H9 (cell line): ENCODE results near the gene LCTL. TPM values are rescaled to one million over a fixed set of nuclear protein-coding genes. Genes with fewer than 3 reads are reported as not detected.

Experiments
- DNase-seq: peaks from one replicate; pipeline ENCODE4 v3.0.0-alpha.2; 2017
- H2AFZ ChIP-seq: one replicate; pipeline ENCODE4 v1.6.1; 2013; ENCODE audit warnings: mild to moderate bottlenecking, low read length, control low read depth, moderate library complexity
- H2AK5ac ChIP-seq: 2 replicates; pipeline ENCODE4 v1.6.1; 2013; ENCODE audit warnings: low read length, control low read depth, mixed read lengths; ENCODE audit not compliant: insufficient read length
- H2BK120ac ChIP-seq: one replicate; pipeline ENCODE4 v1.6.1; 2013; ENCODE audit warnings: low read depth, mild to moderate bottlenecking, low read length, control low read depth, inconsistent platforms; ENCODE audit not compliant: poor library complexity, severe bottlenecking
- H2BK12ac ChIP-seq: 2 replicates; pipeline ENCODE4 v1.6.1; 2013; ENCODE audit warnings: low read length, control low read depth, mixed read lengths, low read depth; ENCODE audit not compliant: insufficient read length
- H2BK15ac ChIP-seq: 2 replicates; pipeline ENCODE4 v1.6.1; 2013; ENCODE audit warnings: low read depth, low read length, control low read depth
- H2BK20ac ChIP-seq: one replicate; pipeline ENCODE4 v1.6.1; 2013; ENCODE audit warnings: low read depth, mild to moderate bottlenecking, low read length, control low read depth, inconsistent platforms; ENCODE audit not compliant: poor library complexity, severe bottlenecking
- H2BK5ac ChIP-seq: 2 replicates; pipeline ENCODE4 v1.6.1; 2013; ENCODE audit warnings: low read length, control low read depth, mixed read lengths; ENCODE audit not compliant: insufficient read length
- H3K14ac ChIP-seq: 2 replicates; pipeline ENCODE4 v1.6.1; 2013; ENCODE audit warnings: low read length, control low read depth; ENCODE audit not compliant: insufficient read depth
- H3K18ac ChIP-seq: 2 replicates; pipeline ENCODE4 v1.6.1; 2013; ENCODE audit warnings: low read depth, mild to moderate bottlenecking, mixed read lengths, low read length, control low read depth; ENCODE audit not compliant: insufficient read length
- H3K23ac ChIP-seq: 2 replicates; pipeline ENCODE4 v1.6.1; 2013; ENCODE audit warnings: low read length, control low read depth, mixed read lengths, low read depth; ENCODE audit not compliant: insufficient read length
- H3K23me2 ChIP-seq: 2 replicates; pipeline ENCODE4 v1.6.1; 2013; ENCODE audit warnings: low read depth, mild to moderate bottlenecking, mixed read lengths, low read length, control low read depth; ENCODE audit not compliant: insufficient read length, poor library complexity, severe bottlenecking
- H3K27ac ChIP-seq: 2 replicates; pipeline ENCODE4 v1.5.1; 2013; ENCODE audit warnings: low read length, control low read depth, mixed read lengths, low read depth; ENCODE audit not compliant: insufficient read length
- H3K27me3 ChIP-seq: 2 replicates; pipeline ENCODE4 v1.6.1; 2013; ENCODE audit warnings: low read length, control low read depth, inconsistent platforms; ENCODE audit not compliant: insufficient read depth
- H3K4ac ChIP-seq: 2 replicates; pipeline ENCODE4 v1.6.1; 2013; ENCODE audit warnings: low read depth, mild to moderate bottlenecking, control low read depth, inconsistent platforms, low read length, moderate library complexity
- H3K4me1 ChIP-seq: 2 replicates; pipeline ENCODE4 v1.6.1; 2013; ENCODE audit warnings: low read length, control low read depth, inconsistent platforms; ENCODE audit not compliant: insufficient read depth
- H3K4me2 ChIP-seq: 2 replicates; pipeline ENCODE4 v1.6.1; 2013; ENCODE audit warnings: low read length, control low read depth, mixed read lengths; ENCODE audit not compliant: insufficient read length, insufficient read depth
- H3K56ac ChIP-seq: 2 replicates; pipeline ENCODE4 v1.6.1; 2013; ENCODE audit warnings: low read depth, mild to moderate bottlenecking, mixed read lengths, low read length, control low read depth; ENCODE audit not compliant: insufficient read length
- H3K79me1 ChIP-seq: 2 replicates; pipeline ENCODE4 v1.6.1; 2013; ENCODE audit warnings: low read depth, mild to moderate bottlenecking, moderate library complexity, low read length, control low read depth, inconsistent platforms; ENCODE audit not compliant: insufficient read depth, poor library complexity, severe bottlenecking
- H3K79me2 ChIP-seq: 2 replicates; pipeline ENCODE4 v1.6.1; 2013; ENCODE audit warnings: low read length, control low read depth, inconsistent platforms; ENCODE audit not compliant: insufficient read depth
- H3K9ac ChIP-seq: 2 replicates; pipeline ENCODE4 v1.6.1; 2013; ENCODE audit warnings: low read length, control low read depth, mixed read lengths; ENCODE audit not compliant: insufficient read length; ENCODE audit errors: extremely low read depth
- H3K9me3 ChIP-seq: one replicate; pipeline ENCODE4 v1.6.1; 2013; ENCODE audit warnings: low read depth, low read length, inconsistent platforms; ENCODE audit not compliant: control insufficient read depth
- H3T11ph ChIP-seq: one replicate; pipeline ENCODE4 v1.6.1; 2013; ENCODE audit warnings: mild to moderate bottlenecking, low read length, control low read depth, inconsistent platforms
- H4K20me1 ChIP-seq: one replicate; pipeline ENCODE4 v1.6.1; 2013; ENCODE audit not compliant: control insufficient read depth, insufficient read length, insufficient read depth
- H4K5ac ChIP-seq: 2 replicates; pipeline ENCODE4 v1.6.1; 2013; ENCODE audit warnings: low read depth, mild to moderate bottlenecking, mixed read lengths, low read length, control low read depth; ENCODE audit not compliant: insufficient read length
- H4K8ac ChIP-seq: replicated peaks from 2 replicates; pipeline ENCODE4 v1.6.1; 2013; ENCODE audit warnings: low read length, control low read depth, mixed read lengths, low read depth; ENCODE audit not compliant: insufficient read length
- H4K91ac ChIP-seq: 2 replicates; pipeline ENCODE4 v1.6.1; 2013; ENCODE audit warnings: low read depth, mild to moderate bottlenecking, moderate library complexity, mixed read lengths, low read length, control low read depth; ENCODE audit not compliant: insufficient read length
- H3K27ac Mint-ChIP-seq, 3 experiments: 2 replicates in 2 of 3; 3 replicates in 1 of 3; pipeline ENCODE4 v1.8.0; 2020 to 2021; ENCODE audit warnings: mixed read lengths in 3 of 3, mild to moderate bottlenecking in 1 of 3, moderate library complexity in 1 of 3
- H3K27me3 Mint-ChIP-seq: 2 replicates; pipeline ENCODE4 v1.8.0; 2021; ENCODE audit warnings: low read depth, mild to moderate bottlenecking, moderate library complexity, mixed read lengths
- H3K36me3 Mint-ChIP-seq, 3 experiments: 2 replicates in 2 of 3; 3 replicates in 1 of 3; pipeline ENCODE4 v1.8.0; 2020 to 2021; ENCODE audit warnings: low read depth in 3 of 3, mixed read lengths in 3 of 3; ENCODE audit not compliant: insufficient read depth in 1 of 3
- H3K4me1 Mint-ChIP-seq, 2 experiments: 2 replicates each; pipeline ENCODE4 v1.8.0; 2020; ENCODE audit warnings: mixed read lengths in 2 of 2
- H3K4me3 Mint-ChIP-seq, 2 experiments: 2 replicates in 1 of 2; 3 replicates in 1 of 2; pipeline ENCODE4 v1.8.0; 2020 to 2021; ENCODE audit warnings: mild to moderate bottlenecking in 2 of 2, mixed read lengths in 2 of 2, moderate library complexity in 1 of 2
- H3K9me3 Mint-ChIP-seq, 2 experiments: 2 replicates in 1 of 2; 3 replicates in 1 of 2; pipeline ENCODE4 v1.8.0; 2020; ENCODE audit warnings: mild to moderate bottlenecking in 2 of 2, mixed read lengths in 2 of 2, moderate library complexity in 1 of 2
- CTCF ChIP-seq: fragments of 200-600 bp; sonication (generic); conservative IDR thresholded peaks from 3 replicates; pipeline ENCODE4 v1.8.0; 2021; ENCODE audit warnings: antibody characterized with exemption, mild to moderate bottlenecking
- WGBS: extraction: QIAGEN DNeasy Blood & Tissue Kit; methylation state at CpG from one replicate; pipeline ENCODE4 v1.1.7; 2013; ENCODE audit warnings: missing lambda C conversion rate, low lambda C conversion rate, mixed read lengths; ENCODE audit not compliant: insufficient read length; ENCODE audit errors: extremely low coverage; 5-methylcytosine and 5-hydroxymethylcytosine counted together
- total RNA-seq: library from RNA; stranded (reverse); gene quantifications from 2 replicates; pipeline ENCODE4 v1.2.1, GENCODE V29; 2021

LCTL gene
- total RNA-seq, 1 experiment from 2014 or later: 2.3 TPM

GRCh38 chr15:66608881-66609280, 43.1 kb upstream of the LCTL start:
- Histone ChIP-seq H3K23ac (no peak overlapping the region), H3K79me2 (no peaks in the 10 kb centered on the region), H4K5ac (no peak overlapping the region), H2BK120ac (no peak overlapping the region), H3K4me1 (no peaks in the 10 kb centered on the region), H3K79me1 (no peaks in the 10 kb centered on the region), H2BK5ac (no peak overlapping the region), H2AK5ac (no peak overlapping the region), H3K23me2 (no peaks in the 10 kb centered on the region), H3K27ac (no peak overlapping the region), H2AFZ (no peak overlapping the region), H3K27me3 (no peaks in the 10 kb centered on the region), H3K56ac (no peak overlapping the region), H2BK20ac (no peak overlapping the region), H3K9ac (no peak overlapping the region), H2BK15ac (no peak overlapping the region), H3K4ac (no peak overlapping the region), H4K20me1 (no peaks in the 10 kb centered on the region), H3T11ph (no peak overlapping the region), H4K8ac (no peak overlapping the region), H3K18ac (no peak overlapping the region), H3K9me3 (no peaks in the 10 kb centered on the region), H2BK12ac (no peak overlapping the region), H3K14ac (no peak overlapping the region), H4K91ac (no peak overlapping the region), H3K4me2 (no peak overlapping the region)
- Mint-ChIP-seq H3K27me3 (no peaks in the 10 kb centered on the region; the same call in 1 of the 2 replicates), H3K9me3 (no peaks in the 10 kb centered on the region; a peak in 1 of 5 replicates), H3K27ac (no peak overlapping the region), H3K4me3 (no peak overlapping the region), H3K4me1 (peaks cover 4 to 7% of the 10 kb centered on the region in 2 experiments; a peak in 3 of 4 replicates), H3K36me3 (no peaks in the 10 kb centered on the region)
- no peak for TF ChIP-seq CTCF
- no CpG with 5 or more reads among the region's 2 CpGs for WGBS
- no peak for DNase-seq
